ENCODE data around the gene OR2M4. TPM values are rescaled to one million over a fixed set of nuclear protein-coding genes. Genes with fewer than 3 reads are reported as not detected.

The OR2M4 gene
- total and polyA plus RNA-seq, 2 donors (not counting 1 experiment from before 2014, with no cell fraction given), result under 0.01 TPM; not detected in 1

GRCh38 chr1:248189026-248189425, 42.2 kb upstream of the OR2M4 start:
- H3K4me2 ChIP-seq (ENCODE audit: extremely low read depth, insufficient read depth, low read length), result no peak overlapping the region
- no peak overlapping the region for H3K27ac ChIP-seq (ENCODE audit: insufficient read depth, low read length)
- no peak overlapping the region for H3K4me3 ChIP-seq (replicated peaks in 1 of 4; ENCODE audit: control extremely low read depth in 1 of 4, insufficient read depth in 1 of 4, low read depth in 3 of 4, low read length in 4 of 4)
- H3K36me3 ChIP-seq (ENCODE audit: control insufficient read depth, insufficient read depth, low read length), result no peaks in the 10 kb centered on the region
- no peaks in the 10 kb centered on the region for H3K79me2 ChIP-seq (ENCODE audit: control insufficient read depth, insufficient read depth, low read length)
- TF ChIP-seq, protein P1, sequence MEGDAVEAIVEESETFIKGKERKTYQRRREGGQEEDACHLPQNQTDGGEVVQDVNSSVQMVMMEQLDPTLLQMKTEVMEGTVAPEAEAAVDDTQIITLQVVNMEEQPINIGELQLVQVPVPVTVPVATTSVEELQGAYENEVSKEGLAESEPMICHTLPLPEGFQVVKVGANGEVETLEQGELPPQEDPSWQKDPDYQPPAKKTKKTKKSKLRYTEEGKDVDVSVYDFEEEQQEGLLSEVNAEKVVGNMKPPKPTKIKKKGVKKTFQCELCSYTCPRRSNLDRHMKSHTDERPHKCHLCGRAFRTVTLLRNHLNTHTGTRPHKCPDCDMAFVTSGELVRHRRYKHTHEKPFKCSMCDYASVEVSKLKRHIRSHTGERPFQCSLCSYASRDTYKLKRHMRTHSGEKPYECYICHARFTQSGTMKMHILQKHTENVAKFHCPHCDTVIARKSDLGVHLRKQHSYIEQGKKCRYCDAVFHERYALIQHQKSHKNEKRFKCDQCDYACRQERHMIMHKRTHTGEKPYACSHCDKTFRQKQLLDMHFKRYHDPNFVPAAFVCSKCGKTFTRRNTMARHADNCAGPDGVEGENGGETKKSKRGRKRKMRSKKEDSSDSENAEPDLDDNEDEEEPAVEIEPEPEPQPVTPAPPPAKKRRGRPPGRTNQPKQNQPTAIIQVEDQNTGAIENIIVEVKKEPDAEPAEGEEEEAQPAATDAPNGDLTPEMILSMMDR (conservative IDR thresholded peaks at IDR 0.05 in 1 of 2, IDR thresholded peaks at IDR 0.05 in 1 of 2; ENCODE audit: low read depth in 1 of 2, low read length in 2 of 2), result no peak
- no peak for TF ChIP-seq EZH2 (IDR thresholded peaks at IDR 0.05; ENCODE audit: low read length, missing control alignments)
- H3K27me3 ChIP-seq (ENCODE audit: control insufficient read depth, insufficient read depth, low read length), result no peaks in the 10 kb centered on the region
- DNase-seq (ENCODE audit: low read depth in 2 of 2), result no peak
- H3K4me1 ChIP-seq (ENCODE audit: control insufficient read depth, extremely low read depth, insufficient read depth, low read length), result no peaks in the 10 kb centered on the region
- H2AFZ ChIP-seq (ENCODE audit: low read length), result no peak overlapping the region
- no peaks in the 10 kb centered on the region for H3K9me3 ChIP-seq (ENCODE audit: control insufficient read depth, insufficient read depth, low read depth, low read length)
- no peak overlapping the region for H3K9ac ChIP-seq (ENCODE audit: insufficient read depth, low read length)
- no peaks in the 10 kb centered on the region for H4K20me1 ChIP-seq (ENCODE audit: control insufficient read depth, extremely low read depth, insufficient read depth, low read length)

- Histone ChIP-seq H3K27ac (ENCODE audit: insufficient read depth, low read length) (no peak overlapping the region), H3K4me1 (ENCODE audit: control insufficient read depth, extremely low read depth, insufficient read depth, low read length) (no peaks in the 10 kb centered on the region), H2AFZ (ENCODE audit: low read length) (no peak overlapping the region), H3K9me3 (ENCODE audit: control insufficient read depth, insufficient read depth, low read depth, low read length) (no peaks in the 10 kb centered on the region), H3K36me3 (ENCODE audit: control insufficient read depth, insufficient read depth, low read length) (no peaks in the 10 kb centered on the region), H3K27me3 (ENCODE audit: control insufficient read depth, insufficient read depth, low read length) (no peaks in the 10 kb centered on the region), H3K4me3 (replicated peaks in 1 of 4; ENCODE audit: control extremely low read depth in 1 of 4, insufficient read depth in 1 of 4, low read depth in 3 of 4, low read length in 4 of 4) (no peak overlapping the region), H3K9ac (ENCODE audit: insufficient read depth, low read length) (no peak overlapping the region), H3K4me2 (ENCODE audit: extremely low read depth, insufficient read depth, low read length) (no peak overlapping the region), H4K20me1 (ENCODE audit: control insufficient read depth, extremely low read depth, insufficient read depth, low read length) (no peaks in the 10 kb centered on the region), H3K79me2 (ENCODE audit: control insufficient read depth, insufficient read depth, low read length) (no peaks in the 10 kb centered on the region)
- no peak for DNase-seq (ENCODE audit: low read depth in 2 of 2)
- TF ChIP-seq, protein P1 (conservative IDR thresholded peaks at IDR 0.05 in 1 of 2, IDR thresholded peaks at IDR 0.05 in 1 of 2; ENCODE audit: low read depth in 1 of 2, low read length in 2 of 2), result no peak
- TF ChIP-seq EZH2 (IDR thresholded peaks at IDR 0.05; ENCODE audit: low read length, missing control alignments), result no peak
Measured at GRCh38 chr1:248194117-248194516, 37.1 kb upstream of the OR2M4 start.

- DNase-seq (ENCODE audit: low read depth in 2 of 2), result no peak
- Histone ChIP-seq H3K4me1 (ENCODE audit: control insufficient read depth, extremely low read depth, insufficient read depth, low read length) (no peaks in the 10 kb centered on the region), H3K4me3 (replicated peaks in 1 of 4; ENCODE audit: control extremely low read depth in 1 of 4, insufficient read depth in 1 of 4, low read depth in 3 of 4, low read length in 4 of 4) (no peak within 1 kb of the TSS), H3K27me3 (ENCODE audit: control insufficient read depth, insufficient read depth, low read length) (no peaks in the 10 kb centered on the region), H2AFZ (ENCODE audit: low read length) (no peak within 1 kb of the TSS), H4K20me1 (ENCODE audit: control insufficient read depth, extremely low read depth, insufficient read depth, low read length) (no peaks in the 10 kb centered on the region), H3K79me2 (ENCODE audit: control insufficient read depth, insufficient read depth, low read length) (no peaks in the 10 kb centered on the region), H3K27ac (ENCODE audit: insufficient read depth, low read length) (no peak within 1 kb of the TSS), H3K9me3 (ENCODE audit: control insufficient read depth, insufficient read depth, low read depth, low read length) (no peaks in the 10 kb centered on the region), H3K9ac (ENCODE audit: insufficient read depth, low read length) (no peak within 1 kb of the TSS), H3K4me2 (ENCODE audit: extremely low read depth, insufficient read depth, low read length) (no peak within 1 kb of the TSS), H3K36me3 (ENCODE audit: control insufficient read depth, insufficient read depth, low read length) (no peaks in the 10 kb centered on the region)
- TF ChIP-seq EZH2 (IDR thresholded peaks at IDR 0.05; ENCODE audit: low read length, missing control alignments), result no peak
- TF ChIP-seq, protein P1 (conservative IDR thresholded peaks at IDR 0.05 in 1 of 2, IDR thresholded peaks at IDR 0.05 in 1 of 2; ENCODE audit: low read depth in 1 of 2, low read length in 2 of 2), result no peak
Measured at GRCh38 chr1:248196965-248197364, 34.3 kb upstream of the OR2M4 start, which contains the start of gene OR2M3. TSS of gene OR2M3 (plus strand) at chr1:248197265. CDS start at chr1:248203068, 5,803 bp downstream.
